H9 (cell line): ENCODE results near the gene ZRANB1. TPM values are rescaled to one million over a fixed set of nuclear protein-coding genes. Genes with fewer than 3 reads are reported as not detected.

ENCODE experiments used
- DNase-seq: peaks from one replicate; pipeline ENCODE4 v3.0.0-alpha.2; 2017
- H2AFZ ChIP-seq: one replicate; pipeline ENCODE4 v1.6.1; 2013; ENCODE audit warnings: mild to moderate bottlenecking, low read length, control low read depth, moderate library complexity
- H2AK5ac ChIP-seq: 2 replicates; pipeline ENCODE4 v1.6.1; 2013; ENCODE audit warnings: low read length, control low read depth, mixed read lengths; ENCODE audit not compliant: insufficient read length
- H2BK120ac ChIP-seq: one replicate; pipeline ENCODE4 v1.6.1; 2013; ENCODE audit warnings: low read depth, mild to moderate bottlenecking, low read length, control low read depth, inconsistent platforms; ENCODE audit not compliant: poor library complexity, severe bottlenecking
- H2BK12ac ChIP-seq: 2 replicates; pipeline ENCODE4 v1.6.1; 2013; ENCODE audit warnings: low read length, control low read depth, mixed read lengths, low read depth; ENCODE audit not compliant: insufficient read length
- H2BK15ac ChIP-seq: 2 replicates; pipeline ENCODE4 v1.6.1; 2013; ENCODE audit warnings: low read depth, low read length, control low read depth
- H2BK20ac ChIP-seq: one replicate; pipeline ENCODE4 v1.6.1; 2013; ENCODE audit warnings: low read depth, mild to moderate bottlenecking, low read length, control low read depth, inconsistent platforms; ENCODE audit not compliant: poor library complexity, severe bottlenecking
- H2BK5ac ChIP-seq: 2 replicates; pipeline ENCODE4 v1.6.1; 2013; ENCODE audit warnings: low read length, control low read depth, mixed read lengths; ENCODE audit not compliant: insufficient read length
- H3K14ac ChIP-seq: 2 replicates; pipeline ENCODE4 v1.6.1; 2013; ENCODE audit warnings: low read length, control low read depth; ENCODE audit not compliant: insufficient read depth
- H3K18ac ChIP-seq: 2 replicates; pipeline ENCODE4 v1.6.1; 2013; ENCODE audit warnings: low read depth, mild to moderate bottlenecking, mixed read lengths, low read length, control low read depth; ENCODE audit not compliant: insufficient read length
- H3K23ac ChIP-seq: 2 replicates; pipeline ENCODE4 v1.6.1; 2013; ENCODE audit warnings: low read length, control low read depth, mixed read lengths, low read depth; ENCODE audit not compliant: insufficient read length
- H3K23me2 ChIP-seq: 2 replicates; pipeline ENCODE4 v1.6.1; 2013; ENCODE audit warnings: low read depth, mild to moderate bottlenecking, mixed read lengths, low read length, control low read depth; ENCODE audit not compliant: insufficient read length, poor library complexity, severe bottlenecking
- H3K27ac ChIP-seq: 2 replicates; pipeline ENCODE4 v1.5.1; 2013; ENCODE audit warnings: low read length, control low read depth, mixed read lengths, low read depth; ENCODE audit not compliant: insufficient read length
- H3K27me3 ChIP-seq: 2 replicates; pipeline ENCODE4 v1.6.1; 2013; ENCODE audit warnings: low read length, control low read depth, inconsistent platforms; ENCODE audit not compliant: insufficient read depth
- H3K4ac ChIP-seq: 2 replicates; pipeline ENCODE4 v1.6.1; 2013; ENCODE audit warnings: low read depth, mild to moderate bottlenecking, control low read depth, inconsistent platforms, low read length, moderate library complexity
- H3K4me1 ChIP-seq: 2 replicates; pipeline ENCODE4 v1.6.1; 2013; ENCODE audit warnings: low read length, control low read depth, inconsistent platforms; ENCODE audit not compliant: insufficient read depth
- H3K4me2 ChIP-seq: 2 replicates; pipeline ENCODE4 v1.6.1; 2013; ENCODE audit warnings: low read length, control low read depth, mixed read lengths; ENCODE audit not compliant: insufficient read length, insufficient read depth
- H3K56ac ChIP-seq: 2 replicates; pipeline ENCODE4 v1.6.1; 2013; ENCODE audit warnings: low read depth, mild to moderate bottlenecking, mixed read lengths, low read length, control low read depth; ENCODE audit not compliant: insufficient read length
- H3K79me1 ChIP-seq: 2 replicates; pipeline ENCODE4 v1.6.1; 2013; ENCODE audit warnings: low read depth, mild to moderate bottlenecking, moderate library complexity, low read length, control low read depth, inconsistent platforms; ENCODE audit not compliant: insufficient read depth, poor library complexity, severe bottlenecking
- H3K79me2 ChIP-seq: 2 replicates; pipeline ENCODE4 v1.6.1; 2013; ENCODE audit warnings: low read length, control low read depth, inconsistent platforms; ENCODE audit not compliant: insufficient read depth
- H3K9ac ChIP-seq: 2 replicates; pipeline ENCODE4 v1.6.1; 2013; ENCODE audit warnings: low read length, control low read depth, mixed read lengths; ENCODE audit not compliant: insufficient read length; ENCODE audit errors: extremely low read depth
- H3K9me3 ChIP-seq: one replicate; pipeline ENCODE4 v1.6.1; 2013; ENCODE audit warnings: low read depth, low read length, inconsistent platforms; ENCODE audit not compliant: control insufficient read depth
- H3T11ph ChIP-seq: one replicate; pipeline ENCODE4 v1.6.1; 2013; ENCODE audit warnings: mild to moderate bottlenecking, low read length, control low read depth, inconsistent platforms
- H4K20me1 ChIP-seq: one replicate; pipeline ENCODE4 v1.6.1; 2013; ENCODE audit not compliant: control insufficient read depth, insufficient read length, insufficient read depth
- H4K5ac ChIP-seq: 2 replicates; pipeline ENCODE4 v1.6.1; 2013; ENCODE audit warnings: low read depth, mild to moderate bottlenecking, mixed read lengths, low read length, control low read depth; ENCODE audit not compliant: insufficient read length
- H4K8ac ChIP-seq: replicated peaks from 2 replicates; pipeline ENCODE4 v1.6.1; 2013; ENCODE audit warnings: low read length, control low read depth, mixed read lengths, low read depth; ENCODE audit not compliant: insufficient read length
- H4K91ac ChIP-seq: 2 replicates; pipeline ENCODE4 v1.6.1; 2013; ENCODE audit warnings: low read depth, mild to moderate bottlenecking, moderate library complexity, mixed read lengths, low read length, control low read depth; ENCODE audit not compliant: insufficient read length
- H3K27ac Mint-ChIP-seq, 3 experiments: 2 replicates in 2 of 3; 3 replicates in 1 of 3; pipeline ENCODE4 v1.8.0; 2020 to 2021; ENCODE audit warnings: mixed read lengths in 3 of 3, mild to moderate bottlenecking in 1 of 3, moderate library complexity in 1 of 3
- H3K27me3 Mint-ChIP-seq: 2 replicates; pipeline ENCODE4 v1.8.0; 2021; ENCODE audit warnings: low read depth, mild to moderate bottlenecking, moderate library complexity, mixed read lengths
- H3K36me3 Mint-ChIP-seq, 3 experiments: 2 replicates in 2 of 3; 3 replicates in 1 of 3; pipeline ENCODE4 v1.8.0; 2020 to 2021; ENCODE audit warnings: low read depth in 3 of 3, mixed read lengths in 3 of 3; ENCODE audit not compliant: insufficient read depth in 1 of 3
- H3K4me1 Mint-ChIP-seq, 2 experiments: 2 replicates each; pipeline ENCODE4 v1.8.0; 2020; ENCODE audit warnings: mixed read lengths in 2 of 2
- H3K4me3 Mint-ChIP-seq, 2 experiments: 2 replicates in 1 of 2; 3 replicates in 1 of 2; pipeline ENCODE4 v1.8.0; 2020 to 2021; ENCODE audit warnings: mild to moderate bottlenecking in 2 of 2, mixed read lengths in 2 of 2, moderate library complexity in 1 of 2
- H3K9me3 Mint-ChIP-seq, 2 experiments: 2 replicates in 1 of 2; 3 replicates in 1 of 2; pipeline ENCODE4 v1.8.0; 2020; ENCODE audit warnings: mild to moderate bottlenecking in 2 of 2, mixed read lengths in 2 of 2, moderate library complexity in 1 of 2
- WGBS: extraction: QIAGEN DNeasy Blood & Tissue Kit; methylation state at CpG from one replicate; pipeline ENCODE4 v1.1.7; 2013; ENCODE audit warnings: missing lambda C conversion rate, low lambda C conversion rate, mixed read lengths; ENCODE audit not compliant: insufficient read length; ENCODE audit errors: extremely low coverage; 5-methylcytosine and 5-hydroxymethylcytosine counted together
- total RNA-seq: library from RNA; stranded (reverse); gene quantifications from 2 replicates; pipeline ENCODE4 v1.2.1, GENCODE V29; 2021
- TF ChIP-seq, protein P1 (sequence below): fragments of 200-600 bp; sonication (generic); conservative IDR thresholded peaks from 3 replicates; pipeline ENCODE4 v1.8.0; 2021; ENCODE audit warnings: antibody characterized with exemption, mild to moderate bottlenecking

ZRANB1 gene
- total RNA-seq, 1 experiment from 2014 or later, result 17.4 TPM

DNA sequence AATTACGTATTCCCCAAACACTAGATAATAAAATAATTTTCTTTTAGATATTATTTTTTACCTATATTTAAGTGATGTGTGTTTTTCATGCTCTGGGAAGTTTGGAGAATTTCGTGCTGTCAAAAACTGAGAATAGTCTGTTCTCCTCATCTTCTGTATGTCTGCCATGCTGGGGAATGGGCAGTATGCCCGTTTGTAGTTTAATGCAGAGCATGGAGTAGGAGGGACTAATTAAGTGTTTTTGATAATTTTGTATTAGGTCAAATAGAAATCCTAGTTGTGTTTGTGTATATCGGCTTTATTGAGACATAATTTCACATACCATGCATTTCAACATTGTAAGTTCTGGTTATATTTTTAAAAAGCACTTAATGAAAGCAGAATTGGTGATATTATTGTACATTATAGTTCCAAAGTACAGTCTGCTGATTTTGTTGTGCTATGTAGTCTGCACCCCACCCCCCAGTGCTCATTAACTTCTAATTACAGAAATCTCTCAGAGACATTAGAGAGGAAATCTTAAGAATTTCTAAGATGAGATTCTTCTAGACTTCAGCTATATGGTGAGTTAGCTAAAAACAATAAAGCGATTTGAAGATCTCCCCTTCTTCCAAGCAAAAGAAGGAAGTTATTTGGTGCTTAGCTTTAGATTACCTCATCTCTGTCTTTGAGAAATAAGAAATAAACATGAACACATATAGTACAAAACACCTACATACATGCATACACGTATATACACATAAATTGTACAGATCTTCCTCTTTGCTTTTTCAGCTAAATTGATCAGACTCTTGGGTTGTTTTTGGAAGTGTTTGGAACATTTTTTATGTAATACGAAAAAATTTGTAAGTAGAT, 22.2 kb downstream of the ZRANB1 start:
- Histone ChIP-seq H4K20me1 (no peaks in the 10 kb centered on the region), H3K27me3 (no peaks in the 10 kb centered on the region), H3T11ph (no peak overlapping the region), H2BK5ac (no peak overlapping the region), H2AK5ac (no peak overlapping the region), H2AFZ (no peak overlapping the region), H3K23ac (no peak overlapping the region), H3K14ac (no peak overlapping the region), H2BK15ac (no peak overlapping the region), H3K4me2 (no peak overlapping the region), H3K56ac (no peak overlapping the region), H3K4ac (no peak overlapping the region), H4K5ac (no peak overlapping the region), H3K18ac (no peak overlapping the region), H3K4me1 (no peaks in the 10 kb centered on the region), H3K79me2 (peaks cover 6% of the 10 kb centered on the region; the same call in 1 of the 2 replicates), H3K79me1 (peaks cover 7% of the 10 kb centered on the region), H3K9me3 (no peaks in the 10 kb centered on the region), H2BK20ac (no peak overlapping the region), H2BK12ac (no peak overlapping the region), H3K27ac (no peak overlapping the region), H2BK120ac (no peak overlapping the region), H4K8ac (no peak overlapping the region), H3K9ac (no peak overlapping the region), H3K23me2 (no peaks in the 10 kb centered on the region), H4K91ac (no peak overlapping the region)
- H3K4me1 Mint-ChIP-seq, result peaks cover 2 to 5% of the 10 kb centered on the region in 2 experiments
- no peak overlapping the region for H3K27ac Mint-ChIP-seq
- H3K9me3 Mint-ChIP-seq, result no peaks in the 10 kb centered on the region
- no peak for DNase-seq
- H3K36me3 Mint-ChIP-seq, result peaks cover 4 to 19% (median 17%) of the 10 kb centered on the region in 3 experiments; a peak in 6 of 7 replicates
- no peaks in the 10 kb centered on the region for H3K27me3 Mint-ChIP-seq
- WGBS, result 100% methylated on average over 1 of the region's 7 CpGs
- TF ChIP-seq, protein P1, sequence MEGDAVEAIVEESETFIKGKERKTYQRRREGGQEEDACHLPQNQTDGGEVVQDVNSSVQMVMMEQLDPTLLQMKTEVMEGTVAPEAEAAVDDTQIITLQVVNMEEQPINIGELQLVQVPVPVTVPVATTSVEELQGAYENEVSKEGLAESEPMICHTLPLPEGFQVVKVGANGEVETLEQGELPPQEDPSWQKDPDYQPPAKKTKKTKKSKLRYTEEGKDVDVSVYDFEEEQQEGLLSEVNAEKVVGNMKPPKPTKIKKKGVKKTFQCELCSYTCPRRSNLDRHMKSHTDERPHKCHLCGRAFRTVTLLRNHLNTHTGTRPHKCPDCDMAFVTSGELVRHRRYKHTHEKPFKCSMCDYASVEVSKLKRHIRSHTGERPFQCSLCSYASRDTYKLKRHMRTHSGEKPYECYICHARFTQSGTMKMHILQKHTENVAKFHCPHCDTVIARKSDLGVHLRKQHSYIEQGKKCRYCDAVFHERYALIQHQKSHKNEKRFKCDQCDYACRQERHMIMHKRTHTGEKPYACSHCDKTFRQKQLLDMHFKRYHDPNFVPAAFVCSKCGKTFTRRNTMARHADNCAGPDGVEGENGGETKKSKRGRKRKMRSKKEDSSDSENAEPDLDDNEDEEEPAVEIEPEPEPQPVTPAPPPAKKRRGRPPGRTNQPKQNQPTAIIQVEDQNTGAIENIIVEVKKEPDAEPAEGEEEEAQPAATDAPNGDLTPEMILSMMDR, result no peak
- H3K4me3 Mint-ChIP-seq, result no peak overlapping the region
